Effector CD8-positive, alpha-beta T cell (primary cell): ENCODE data around the gene GPR137.
"Not testable (repeated sequence)": the region's sequence is repeated elsewhere in the genome, so short reads cannot be mapped to it uniquely, and the experiment has no call there.

Experiments used
- DNase-seq: peaks from one replicate; lab custom pipeline; 2025; lab: John Stamatoyannopoulos, UW

GPR137 gene

GRCh38 chr11:64304316-64305072 lies 18.8 kb downstream of the GPR137 start:
- peak; percentile 86 for DNase-seq

DNA sequence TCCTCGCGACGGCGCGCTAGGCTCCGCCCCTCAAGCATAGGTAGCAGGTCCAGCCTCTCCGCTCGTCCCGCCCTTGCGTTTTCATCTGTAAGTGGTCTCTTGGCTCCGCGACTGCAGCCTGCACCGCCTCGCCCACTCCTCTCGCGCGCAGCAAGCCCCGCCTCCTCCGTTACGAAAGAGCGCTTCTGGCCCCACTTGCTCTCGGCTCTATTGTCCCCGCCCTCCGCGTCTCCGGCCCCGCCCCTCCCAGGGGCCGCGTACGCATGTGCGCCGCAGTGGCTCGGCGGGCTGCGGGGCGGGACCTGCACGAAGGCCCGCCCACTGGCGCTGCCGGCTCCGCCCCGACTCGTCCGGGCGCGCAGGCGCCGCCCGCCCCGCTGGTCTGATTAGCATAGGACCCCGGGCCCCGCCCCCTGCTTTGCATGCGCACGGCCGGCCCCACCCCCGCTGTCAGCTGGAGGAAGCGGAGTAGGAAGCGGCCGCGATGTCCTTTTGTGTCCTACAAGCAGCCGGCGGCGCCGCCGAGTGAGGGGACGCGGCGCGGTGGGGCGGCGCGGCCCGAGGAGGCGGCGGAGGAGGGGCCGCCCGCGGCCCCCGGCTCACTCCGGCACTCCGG lies 19.5 kb downstream of the GPR137 start, which contains the start of gene ESRRA:
Gene ESRRA, plus strand, starts transcription at position 450 of the 616 bp plus-strand sequence. CDS start 1,656 bp downstream, outside the sequence.
- peak; percentile 99 for DNase-seq

- peak; percentile 59 for DNase-seq
Measured at GRCh38 chr11:64305691-64306562, 20.3 kb downstream of the GPR137 start.

- DNase-seq = no peak
Measured at GRCh38 chr11:64306563-64306875, 20.9 kb downstream of the GPR137 start.

DNA sequence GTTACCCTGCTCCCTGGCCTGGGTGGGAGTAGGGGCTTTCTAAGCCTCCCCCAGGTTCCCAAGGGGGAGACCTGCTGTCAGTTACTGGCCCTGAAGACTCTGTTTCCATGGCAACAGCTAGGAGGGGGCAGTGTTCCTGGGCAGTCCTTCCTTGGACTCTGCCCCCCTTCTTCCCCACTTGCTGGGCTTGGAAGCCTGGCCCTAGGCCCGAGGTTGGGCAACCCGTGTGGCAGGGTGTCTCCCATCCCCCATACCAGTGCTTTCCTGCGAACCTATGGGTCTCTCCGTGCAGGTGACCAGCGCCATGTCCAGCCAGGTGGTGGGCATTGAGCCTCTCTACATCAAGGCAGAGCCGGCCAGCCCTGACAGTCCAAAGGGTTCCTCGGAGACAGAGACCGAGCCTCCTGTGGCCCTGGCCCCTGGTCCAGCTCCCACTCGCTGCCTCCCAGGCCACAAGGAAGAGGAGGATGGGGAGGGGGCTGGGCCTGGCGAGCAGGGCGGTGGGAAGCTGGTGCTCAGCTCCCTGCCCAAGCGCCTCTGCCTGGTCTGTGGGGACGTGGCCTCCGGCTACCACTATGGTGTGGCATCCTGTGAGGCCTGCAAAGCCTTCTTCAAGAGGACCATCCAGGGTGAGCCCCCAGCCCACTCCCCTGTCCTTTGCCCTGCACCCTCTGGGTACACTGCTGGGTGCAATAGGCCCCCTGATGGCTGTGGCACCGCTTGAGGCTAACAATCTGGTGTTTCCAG lies 21.4 kb downstream of the GPR137 start:
- no peak for DNase-seq

DNA sequence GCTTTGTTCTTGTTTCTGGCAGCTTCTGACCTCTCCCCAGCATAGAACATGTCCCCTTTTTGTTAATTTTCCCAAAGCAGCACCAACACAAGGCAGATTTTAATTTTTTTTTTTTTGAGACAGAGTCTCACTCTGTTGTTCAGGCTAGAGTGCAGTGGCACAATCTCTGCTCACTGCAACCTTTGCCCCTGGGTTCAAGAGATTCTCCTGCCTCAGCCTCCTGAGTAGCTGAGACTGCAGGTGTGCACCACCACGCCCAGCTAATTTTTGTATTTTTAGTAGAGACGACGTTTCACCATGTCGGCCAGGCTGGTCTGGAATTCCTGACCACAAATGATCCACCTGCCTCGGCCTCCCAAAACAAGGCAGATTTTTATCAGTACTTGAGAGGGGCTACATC lies 22.1 kb downstream of the GPR137 start:
- DNase-seq = not testable (repeated sequence)

- DNase-seq = no peak
Measured at GRCh38 chr11:64312947-64313346, 27.3 kb downstream of the GPR137 start.

GRCh38 chr11:64313491-64314145 lies 28.0 kb downstream of the GPR137 start:
- DNase-seq = no peak

GRCh38 chr11:64314146-64314804 lies 28.6 kb downstream of the GPR137 start:
- DNase-seq = no peak

DNA sequence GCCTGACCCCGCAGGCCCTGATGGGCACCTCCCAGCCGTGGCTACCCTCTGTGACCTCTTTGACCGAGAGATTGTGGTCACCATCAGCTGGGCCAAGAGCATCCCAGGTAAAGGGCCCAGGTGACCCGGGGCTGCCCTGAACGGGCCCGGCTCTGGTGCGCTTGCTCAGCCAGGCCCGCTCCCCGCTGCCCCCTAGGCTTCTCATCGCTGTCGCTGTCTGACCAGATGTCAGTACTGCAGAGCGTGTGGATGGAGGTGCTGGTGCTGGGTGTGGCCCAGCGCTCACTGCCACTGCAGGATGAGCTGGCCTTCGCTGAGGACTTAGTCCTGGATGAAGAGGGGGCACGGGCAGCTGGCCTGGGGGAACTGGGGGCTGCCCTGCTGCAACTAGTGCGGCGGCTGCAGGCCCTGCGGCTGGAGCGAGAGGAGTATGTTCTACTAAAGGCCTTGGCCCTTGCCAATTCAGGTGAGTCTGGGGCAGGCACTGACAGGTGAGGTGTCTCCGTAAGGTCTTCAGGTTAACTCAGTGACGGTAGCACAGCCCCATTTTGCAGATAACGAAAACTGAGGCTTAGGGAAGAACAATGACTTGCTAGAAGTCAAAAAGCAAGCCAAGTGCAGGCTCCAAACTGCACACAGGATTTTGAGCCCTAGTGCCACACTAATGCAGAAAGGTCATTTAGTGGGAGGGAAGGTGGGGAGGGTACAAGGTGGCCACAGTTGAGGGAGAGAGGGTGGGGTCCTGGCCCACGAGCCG lies 29.3 kb downstream of the GPR137 start:
- no peak for DNase-seq

GRCh38 chr11:64315667-64316526 lies 30.2 kb downstream of the GPR137 start:
- not testable (repeated sequence) for DNase-seq

GRCh38 chr11:64316672-64317324 lies 31.1 kb downstream of the GPR137 start:
- DNase-seq = no peak

- peak; percentile 92 for DNase-seq
Measured at GRCh38 chr11:64317325-64317960, 31.8 kb downstream of the GPR137 start, which contains the start of gene TRMT112. Gene TRMT112, minus strand, starts transcription at chr11:64317559. Its CDS starts 33 bp downstream, at chr11:64317526.

DNA sequence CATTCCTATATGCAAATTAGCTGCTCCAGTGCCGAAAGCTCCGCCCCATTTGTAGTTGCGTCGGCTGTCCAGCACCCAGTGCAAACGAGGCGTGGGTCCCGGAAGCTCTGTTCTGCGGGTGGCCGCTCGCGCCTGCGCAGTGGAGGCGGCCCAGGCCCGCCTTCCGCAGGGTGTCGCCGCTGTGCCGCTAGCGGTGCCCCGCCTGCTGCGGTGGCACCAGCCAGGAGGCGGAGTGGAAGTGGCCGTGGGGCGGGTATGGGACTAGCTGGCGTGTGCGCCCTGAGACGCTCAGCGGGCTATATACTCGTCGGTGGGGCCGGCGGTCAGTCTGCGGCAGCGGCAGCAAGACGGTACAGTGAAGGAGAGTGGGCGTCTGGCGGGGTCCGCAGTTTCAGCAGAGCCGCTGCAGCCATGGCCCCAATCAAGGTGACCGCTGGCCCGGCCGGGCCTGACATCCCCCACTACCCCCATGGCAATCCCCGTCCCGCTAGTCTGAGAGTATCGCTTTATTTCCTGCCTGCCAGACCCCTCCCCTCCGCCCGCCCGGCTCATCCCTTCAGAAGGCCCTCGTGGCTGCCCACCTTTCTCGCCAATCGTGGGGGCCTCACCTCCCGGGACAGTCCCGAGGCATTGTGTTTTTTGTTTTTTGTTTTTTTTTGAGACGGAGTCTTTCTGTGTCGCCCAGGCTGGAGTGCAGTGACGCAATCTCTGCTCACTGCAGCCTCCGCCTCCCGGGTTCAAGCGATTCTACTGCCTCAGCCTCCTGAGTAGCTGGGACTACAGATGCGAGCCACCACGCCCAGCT lies 32.5 kb downstream of the GPR137 start, which contains the start of gene PRDX5:
Gene PRDX5, plus strand, starts transcription at position 161 of the 805 bp plus-strand sequence. Its CDS starts 95 bp downstream, at position 256.
- DNase-seq = peak; percentile 88

DNA sequence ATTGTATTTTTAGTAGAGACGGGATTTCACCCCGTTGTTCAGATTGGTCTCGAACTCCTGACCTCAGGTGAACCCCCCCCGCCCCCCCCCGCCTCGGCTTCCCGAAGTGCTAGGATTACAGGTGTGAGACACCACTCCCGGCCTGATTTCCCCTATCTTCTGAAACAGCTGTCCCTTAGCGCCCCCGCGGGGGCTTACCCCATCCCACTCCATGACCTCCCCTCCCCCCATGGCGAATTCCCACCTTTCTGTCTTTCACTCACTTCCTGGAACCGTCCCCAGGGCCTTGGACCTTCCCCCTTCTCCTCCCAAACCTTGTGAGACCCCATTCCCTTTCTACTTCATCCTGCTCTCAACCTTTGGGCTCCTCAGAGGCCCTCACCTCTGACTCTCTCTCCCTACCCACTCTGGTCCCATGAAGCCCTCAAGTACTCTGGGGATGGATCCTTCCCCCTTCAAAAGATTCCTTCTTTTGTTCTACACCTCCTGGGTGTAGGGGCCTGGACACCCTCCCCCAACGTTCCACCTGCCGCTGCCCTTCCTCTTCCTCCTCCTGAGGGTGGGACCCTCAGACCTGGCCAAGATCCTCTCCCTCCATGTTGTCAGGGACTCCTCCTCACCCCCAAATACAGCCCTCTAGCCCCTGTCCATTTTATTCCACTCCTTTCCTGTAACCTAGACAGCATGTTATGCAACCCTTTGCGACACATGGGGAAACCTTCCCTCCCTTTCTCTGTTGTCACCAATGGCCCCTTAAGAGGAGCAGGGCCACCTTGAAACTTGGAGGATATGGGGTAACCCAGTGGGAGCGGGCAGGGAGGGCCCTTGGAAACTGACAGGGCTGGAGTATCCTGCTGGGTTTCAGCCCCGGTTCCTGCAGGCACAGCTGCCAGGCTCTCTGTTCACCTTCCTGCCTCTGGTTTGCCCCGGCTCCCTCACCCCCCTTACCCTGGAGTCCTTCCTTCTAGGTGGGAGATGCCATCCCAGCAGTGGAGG lies 33.4 kb downstream of the GPR137 start:
- no peak for DNase-seq

GRCh38 chr11:64320556-64320955 lies 34.9 kb downstream of the GPR137 start:
- no peak for DNase-seq
